GM20431 (cell line): ENCODE results near the gene DEGS2.

Experiments
- in situ Hi-C: fragments of 300-500 bp; cut with MseI, MboI; formaldehyde crosslinking; loops from one replicate; pipeline ENCODE4 v1.15.0; 2020; ENCODE audit warnings: low sequenced_read_pairs; ENCODE audit not compliant: unreplicated experiment

Gene DEGS2

GRCh38 chr14:100102156-100102785 is 57.2 kb downstream of the DEGS2 start:
- in situ Hi-C loops = no loop called here

DNA sequence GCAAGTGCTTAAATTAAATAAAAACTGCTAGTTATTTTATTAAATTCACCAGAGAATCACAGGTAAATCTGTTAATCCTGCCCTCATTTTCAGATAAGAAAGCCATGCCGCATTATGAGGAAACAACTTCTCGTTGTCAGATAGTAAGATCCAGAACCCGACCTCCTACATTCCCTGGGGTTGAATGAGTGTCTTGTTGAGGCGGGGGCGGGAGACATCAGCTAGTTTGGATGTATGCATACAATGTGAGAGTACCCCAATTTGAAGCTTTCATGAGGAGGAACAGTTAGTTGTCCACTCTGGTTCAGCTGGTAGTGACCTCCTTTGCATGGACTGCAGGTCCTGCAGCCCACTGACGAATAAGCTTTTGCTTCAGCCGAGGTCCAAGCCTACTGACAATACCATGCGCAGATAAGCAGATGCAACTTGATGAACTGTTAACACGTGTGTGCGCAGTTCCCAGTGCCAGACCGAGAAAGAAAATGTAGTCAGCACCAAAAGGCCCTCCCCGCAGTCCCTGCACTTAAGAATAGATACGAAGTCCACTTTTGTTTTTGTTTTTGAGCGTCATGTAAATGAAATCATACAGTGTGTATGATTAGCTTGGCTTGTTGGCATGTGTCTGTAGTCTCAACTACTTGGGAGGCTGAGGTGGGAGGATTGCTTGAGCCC is 59.3 kb downstream of the DEGS2 start:
- in situ Hi-C loops = no loop called here

DNA sequence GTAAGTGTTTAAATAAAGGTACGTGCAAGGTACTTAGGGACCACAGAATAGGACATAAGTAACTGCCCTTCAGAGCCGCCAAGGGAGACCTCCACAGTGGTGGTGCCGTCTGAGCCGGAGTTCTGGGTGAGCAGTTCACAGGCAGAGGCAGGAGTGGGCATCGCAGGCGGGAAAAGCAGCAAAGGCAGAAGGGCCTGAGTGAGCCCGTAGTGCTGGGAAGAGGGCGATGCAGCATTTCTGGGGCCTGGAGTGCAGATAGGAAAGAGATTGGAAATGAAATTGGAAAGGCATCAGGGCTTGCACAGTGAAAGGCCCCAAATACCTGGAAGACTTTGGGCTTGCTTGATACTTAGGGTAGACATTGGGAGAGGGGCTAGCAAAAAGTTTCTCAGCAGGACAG is 61.3 kb downstream of the DEGS2 start:
- in situ Hi-C loops = no loop called here

DNA sequence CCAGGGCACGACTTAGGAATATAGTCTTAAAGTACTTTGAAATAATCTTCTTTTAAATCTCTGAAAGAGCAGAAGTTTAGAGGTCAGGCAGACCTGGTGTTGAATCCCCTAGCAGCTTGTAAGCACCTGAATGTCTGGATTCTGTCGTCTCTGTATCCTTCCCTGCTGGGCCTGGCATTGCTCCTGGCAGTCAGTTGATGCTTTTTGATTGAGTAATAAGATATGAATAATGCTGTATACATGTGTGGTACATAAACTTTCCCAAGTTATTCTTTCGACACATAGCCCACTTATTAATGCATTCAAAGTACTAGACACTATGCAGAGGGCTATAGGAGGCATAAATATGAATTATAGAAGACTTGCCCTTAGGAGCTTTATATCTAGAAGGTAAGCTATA is 62.8 kb downstream of the DEGS2 start:
- in situ Hi-C loops = no loop called here
